Activated CD4-positive, alpha-beta T cell treated with anti-CD3 and anti-CD28 coated beads, Interleukin-2, amount 50 U/mL, for 16 hours (primary cell): ENCODE results near the gene CLEC2A.
"Not testable (repeated sequence)": the region's sequence is repeated elsewhere in the genome, so short reads cannot be mapped to it uniquely, and the experiment has no call there.

ENCODE experiments used
- DNase-seq: peaks from one replicate; pipeline ENCODE4 v3.0.0-alpha.2; 2020

The CLEC2A gene, protein sequence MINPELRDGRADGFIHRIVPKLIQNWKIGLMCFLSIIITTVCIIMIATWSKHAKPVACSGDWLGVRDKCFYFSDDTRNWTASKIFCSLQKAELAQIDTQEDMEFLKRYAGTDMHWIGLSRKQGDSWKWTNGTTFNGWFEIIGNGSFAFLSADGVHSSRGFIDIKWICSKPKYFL

DNA sequence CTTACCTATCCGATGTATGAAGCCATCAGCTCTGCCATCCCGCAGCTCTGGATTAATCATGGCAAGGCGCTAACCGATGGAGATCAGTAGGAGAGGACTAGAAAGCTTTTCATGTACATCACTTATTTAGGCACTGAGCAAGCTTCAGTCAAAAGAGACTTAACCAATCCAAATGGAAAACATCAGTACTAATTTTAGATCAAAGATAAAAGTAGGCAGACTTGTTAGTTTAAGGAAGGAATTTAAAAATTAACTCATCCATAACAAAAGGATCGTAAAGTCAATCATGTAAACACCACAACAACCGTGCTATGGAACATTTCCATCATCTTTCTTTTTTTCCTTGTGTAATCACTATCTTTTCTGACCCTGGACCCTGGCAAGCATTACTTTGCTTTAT, at the start of gene CLEC2A:
Gene CLEC2A, minus strand, starts transcription at position 101 of the 400 bp plus-strand sequence. Its CDS starts 41 bp downstream, at position 60.
- DNase-seq = no peak

DNA sequence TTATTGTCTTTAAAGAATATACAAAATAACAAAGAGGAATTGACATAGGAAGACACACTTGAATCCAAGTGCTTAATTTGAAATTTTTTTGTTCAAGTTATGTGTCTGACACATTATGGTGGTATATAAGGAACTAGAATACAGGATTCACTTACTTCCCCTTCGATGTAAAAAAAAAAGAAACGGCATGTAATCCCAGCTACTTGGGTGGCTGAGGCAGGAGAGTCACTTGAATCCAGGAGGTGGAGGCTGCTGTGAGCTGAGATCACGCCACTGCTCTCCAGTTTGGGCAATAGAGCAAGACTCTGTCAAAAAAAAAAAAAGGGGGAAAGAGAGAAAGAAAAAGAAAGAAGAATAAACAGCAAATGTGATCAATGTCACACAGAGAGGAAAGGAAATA, 48.0 kb upstream of the CLEC2A start:
- no peak for DNase-seq

DNA sequence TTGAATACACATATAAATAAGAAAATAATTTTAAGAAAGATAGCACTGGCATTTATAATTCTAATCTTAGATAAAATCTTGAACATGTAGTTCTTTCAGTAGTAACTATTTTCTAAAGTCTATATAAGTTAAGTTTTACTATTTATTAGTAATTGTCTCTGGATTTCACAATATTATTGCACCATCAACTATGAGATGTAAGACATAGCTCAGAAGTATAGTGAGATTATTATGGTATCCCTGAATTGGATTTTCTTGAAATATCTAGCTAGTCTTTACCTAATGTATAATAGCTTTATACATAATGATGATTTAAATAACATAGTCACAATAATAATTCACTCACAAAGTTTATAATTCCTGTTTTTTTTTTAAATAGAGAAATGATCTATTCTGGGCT, 45.7 kb upstream of the CLEC2A start:
- no peak for DNase-seq

DNA sequence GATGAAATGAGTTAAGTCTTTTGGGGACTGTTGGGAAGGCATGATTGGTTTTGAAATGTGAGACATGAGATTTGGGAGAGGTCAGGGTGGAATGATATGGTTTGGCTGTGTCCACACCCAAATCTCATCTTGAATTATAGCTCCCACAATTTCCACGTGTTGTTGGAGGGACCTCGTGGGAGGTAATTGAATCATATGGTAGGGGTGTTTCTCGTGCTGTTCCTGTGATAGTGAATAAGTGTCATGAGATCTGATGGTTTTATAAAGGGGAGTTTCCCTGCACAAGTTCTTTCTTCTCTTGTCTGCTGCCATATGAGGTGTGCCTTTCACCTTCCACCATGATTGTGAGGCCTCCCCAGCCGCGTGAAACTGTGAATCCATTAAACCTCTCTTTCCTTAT, 44.5 kb upstream of the CLEC2A start:
- DNase-seq = not testable (repeated sequence)

DNA sequence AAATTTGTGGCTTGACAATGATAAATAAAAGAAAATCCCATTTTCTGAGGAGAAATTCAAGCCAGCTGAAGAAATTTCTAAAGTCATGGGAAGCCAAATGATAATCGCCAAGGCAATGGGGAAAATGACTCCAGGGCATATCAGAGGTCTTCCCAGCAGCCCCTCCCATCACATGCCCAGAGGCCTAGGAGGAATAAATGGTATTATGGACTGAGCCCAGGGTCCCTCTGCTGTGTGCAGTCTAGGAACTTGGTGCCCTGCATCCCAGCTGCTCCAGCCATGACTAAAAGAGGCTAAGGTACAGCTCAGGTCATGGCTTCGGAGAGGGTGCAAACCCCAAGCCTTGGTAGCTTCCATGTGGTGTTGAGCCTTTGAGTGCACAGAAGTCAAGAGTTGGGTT, 43.4 kb upstream of the CLEC2A start:
- no peak for DNase-seq

DNA sequence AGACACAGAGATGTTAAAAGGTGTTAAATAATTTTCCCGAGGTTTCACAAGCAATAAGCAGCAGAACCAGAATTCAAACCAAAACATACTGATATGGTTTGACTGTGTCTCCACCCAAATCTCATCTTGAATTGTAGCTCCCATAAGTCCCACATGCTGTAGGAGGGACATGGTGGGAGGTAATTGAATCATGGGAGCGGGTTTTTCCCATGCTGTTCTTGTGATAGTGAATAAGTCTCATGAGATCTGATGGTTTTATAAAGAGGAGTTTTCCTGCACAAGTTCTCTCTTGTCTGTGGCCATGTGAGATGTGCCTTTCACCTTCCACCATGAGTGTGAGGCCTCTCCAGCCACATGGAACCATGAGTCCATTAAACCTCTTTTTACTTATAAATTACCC, 42.6 kb upstream of the CLEC2A start:
- not testable (repeated sequence) for DNase-seq

DNA sequence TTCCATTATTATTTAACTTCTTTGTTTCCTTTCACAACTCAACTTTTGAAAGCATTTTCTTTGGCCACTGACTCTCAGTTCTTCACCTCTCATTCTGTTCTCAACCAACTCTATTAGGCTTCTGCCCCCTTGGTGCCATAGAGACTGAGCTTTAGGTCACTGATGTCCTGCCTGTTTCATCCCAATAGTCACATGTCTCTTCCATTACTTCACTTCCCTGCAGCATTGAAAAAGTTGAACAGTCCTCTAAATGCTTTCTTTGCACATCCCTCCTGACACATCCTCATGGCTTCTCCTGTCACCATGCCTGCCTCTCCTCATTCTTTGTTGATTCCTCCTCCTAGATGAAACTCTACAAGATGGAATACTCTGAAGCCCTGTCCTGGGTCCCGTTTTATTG, 41.8 kb upstream of the CLEC2A start:
- DNase-seq = no peak

DNA sequence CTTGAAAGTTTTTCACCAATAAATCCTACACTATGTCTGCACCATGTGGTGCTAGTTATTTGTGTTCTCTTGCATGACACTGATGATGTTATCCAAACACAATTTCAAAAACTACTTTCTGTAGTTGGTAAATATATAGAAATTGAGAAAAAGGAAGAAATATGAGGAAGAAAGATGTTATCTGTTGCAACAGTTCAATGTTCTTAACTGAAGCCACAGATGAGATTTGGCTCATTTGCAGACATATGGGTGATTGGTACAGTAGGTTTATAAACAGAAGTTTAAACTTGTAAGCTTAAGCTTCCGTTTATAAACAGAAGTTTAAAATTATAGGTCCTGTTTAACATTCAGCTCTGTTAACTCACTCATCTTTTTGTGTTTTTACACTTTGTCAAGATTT, 39.0 kb upstream of the CLEC2A start, which contains the start of gene CLEC12A:
Gene CLEC12A, plus strand, starts transcription at position 229 of the 400 bp plus-strand sequence. CDS start 188 bp downstream, outside the sequence.
- DNase-seq = no peak

DNA sequence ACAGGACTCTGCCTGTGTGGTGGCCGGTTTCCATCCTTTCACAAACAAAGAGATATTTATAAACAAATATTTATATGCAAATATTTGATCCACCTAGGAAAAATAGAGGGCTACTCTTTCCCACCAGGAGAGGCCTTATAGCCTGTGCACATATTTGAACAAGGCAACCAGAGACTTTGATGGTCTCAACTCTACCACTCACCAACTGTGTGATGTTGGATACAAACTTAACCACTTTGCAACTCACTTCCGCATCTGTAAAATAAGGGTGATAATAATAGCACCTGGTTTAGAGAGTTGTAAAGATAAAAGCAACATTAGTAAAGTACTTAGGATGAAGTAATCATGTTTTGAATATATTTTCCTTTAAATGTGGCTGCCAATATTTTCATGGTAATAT, 37.5 kb upstream of the CLEC2A start:
- no peak for DNase-seq

DNA sequence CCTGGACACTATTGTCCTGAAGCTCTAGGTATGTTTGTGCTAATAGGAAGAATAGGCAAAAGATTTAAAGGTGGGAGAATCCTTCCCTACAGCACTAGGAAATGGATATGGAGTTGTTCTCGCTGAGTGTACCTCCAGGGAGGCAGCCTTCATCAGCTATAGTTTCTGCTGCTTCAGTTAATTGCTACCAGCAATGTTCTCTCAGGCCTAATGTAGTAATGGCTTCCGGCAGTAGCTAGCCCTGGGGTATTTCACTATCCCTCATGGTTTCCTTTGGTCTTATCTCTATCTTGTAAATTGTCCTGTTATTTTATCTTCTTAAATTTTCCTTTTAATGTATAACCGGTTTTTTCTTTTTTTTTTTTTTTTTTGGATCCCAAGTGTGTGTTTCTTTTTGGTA, 29.7 kb upstream of the CLEC2A start:
- DNase-seq = no peak

DNA sequence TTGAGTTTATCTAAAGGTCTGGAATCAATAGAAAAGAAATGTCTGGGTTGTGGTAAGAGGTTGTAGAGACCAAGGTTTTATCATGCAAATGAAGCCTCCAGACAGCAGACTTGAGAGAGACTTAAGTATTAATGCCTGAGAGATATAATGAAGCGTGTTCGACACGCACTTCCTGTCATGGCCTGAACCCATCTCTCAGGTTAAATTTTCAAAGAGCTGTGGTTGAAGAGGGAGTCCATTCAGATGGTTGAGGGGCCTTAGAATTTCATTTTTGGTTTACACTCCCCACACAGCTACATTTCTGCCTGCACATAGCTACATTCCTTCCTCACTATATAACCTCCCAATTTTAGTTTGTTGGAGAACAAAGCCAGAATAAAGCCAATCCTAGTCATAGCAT, 28.9 kb upstream of the CLEC2A start:
- DNase-seq = no peak

DNA sequence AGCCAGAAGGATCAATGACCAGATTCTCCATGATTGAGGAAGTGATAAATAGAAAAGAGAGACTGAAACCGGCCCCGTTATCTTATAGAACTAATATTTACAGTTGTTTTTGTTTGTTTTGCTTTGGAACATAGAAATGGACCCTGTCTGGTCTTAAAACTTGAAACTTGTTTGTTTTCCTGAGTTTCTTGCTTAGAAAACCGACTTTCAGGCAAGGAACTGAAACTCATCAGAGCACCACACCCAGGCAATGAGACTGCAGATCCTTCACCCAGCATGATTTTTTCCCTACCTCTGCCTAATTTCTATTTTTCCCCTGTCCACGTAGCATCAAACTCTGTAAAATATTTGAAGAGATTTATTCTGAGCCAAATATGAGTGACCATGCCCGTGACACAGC, 28.4 kb upstream of the CLEC2A start:
- no peak for DNase-seq

DNA sequence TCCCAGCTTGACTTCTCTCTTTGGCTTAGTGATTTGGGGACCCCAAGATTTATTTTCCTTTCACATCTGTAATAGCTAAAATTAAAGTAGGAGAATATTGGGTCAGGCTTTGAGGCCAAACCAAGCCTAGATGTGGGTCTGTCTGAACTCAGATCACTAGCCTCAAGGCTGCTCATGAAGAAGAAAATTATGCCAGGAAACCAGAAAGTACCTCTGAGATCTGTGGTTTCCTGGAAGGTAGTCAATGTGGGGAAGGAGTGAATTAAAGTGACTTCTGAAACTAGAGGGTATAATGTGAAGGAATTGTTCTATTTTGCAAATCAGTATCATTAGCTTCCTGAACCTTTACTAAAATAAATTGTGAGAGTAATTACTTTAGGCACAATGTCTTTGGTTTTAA, 25.7 kb upstream of the CLEC2A start:
- peak; percentile 33 for DNase-seq

DNA sequence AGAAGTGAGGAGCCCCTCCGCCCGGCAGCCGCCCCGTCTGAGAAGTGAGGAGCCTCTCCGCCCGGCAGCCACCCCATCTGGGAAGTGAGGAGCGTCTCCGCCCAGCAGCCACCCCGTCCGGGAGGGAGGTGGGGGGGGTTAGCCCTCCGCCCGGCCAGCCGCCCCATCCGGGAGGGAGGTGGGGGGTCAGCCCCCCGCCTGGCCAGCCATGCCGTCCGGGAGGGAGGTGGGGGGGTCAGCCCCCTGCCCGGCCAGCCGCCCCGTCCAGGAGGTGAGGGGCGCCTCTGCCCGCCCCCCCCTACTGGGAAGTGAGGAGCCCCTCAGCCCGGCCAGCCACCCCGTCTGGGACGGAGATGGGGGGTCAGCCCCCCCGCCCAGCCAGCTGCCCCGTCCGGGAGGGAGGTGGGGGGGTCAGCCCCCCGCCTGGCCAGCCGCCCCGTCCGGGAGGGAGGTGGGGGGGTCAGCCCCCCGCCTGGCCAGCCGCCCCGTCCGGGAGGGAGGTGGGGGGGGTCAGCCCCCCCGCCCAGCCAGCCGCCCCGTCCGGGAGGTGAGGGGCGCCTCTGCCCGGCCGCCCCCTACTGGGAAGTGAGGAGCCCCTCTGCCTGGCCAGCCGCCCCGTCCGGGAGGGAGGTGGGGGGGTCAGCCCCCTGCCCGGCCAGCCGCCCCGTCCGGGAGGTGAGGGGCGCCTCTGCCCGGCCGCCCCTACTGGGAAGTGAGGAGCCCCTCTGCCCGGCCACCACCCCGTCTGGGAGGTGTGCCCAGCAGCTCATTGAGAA, 21.0 kb upstream of the CLEC2A start:
- not testable (repeated sequence) for DNase-seq

DNA sequence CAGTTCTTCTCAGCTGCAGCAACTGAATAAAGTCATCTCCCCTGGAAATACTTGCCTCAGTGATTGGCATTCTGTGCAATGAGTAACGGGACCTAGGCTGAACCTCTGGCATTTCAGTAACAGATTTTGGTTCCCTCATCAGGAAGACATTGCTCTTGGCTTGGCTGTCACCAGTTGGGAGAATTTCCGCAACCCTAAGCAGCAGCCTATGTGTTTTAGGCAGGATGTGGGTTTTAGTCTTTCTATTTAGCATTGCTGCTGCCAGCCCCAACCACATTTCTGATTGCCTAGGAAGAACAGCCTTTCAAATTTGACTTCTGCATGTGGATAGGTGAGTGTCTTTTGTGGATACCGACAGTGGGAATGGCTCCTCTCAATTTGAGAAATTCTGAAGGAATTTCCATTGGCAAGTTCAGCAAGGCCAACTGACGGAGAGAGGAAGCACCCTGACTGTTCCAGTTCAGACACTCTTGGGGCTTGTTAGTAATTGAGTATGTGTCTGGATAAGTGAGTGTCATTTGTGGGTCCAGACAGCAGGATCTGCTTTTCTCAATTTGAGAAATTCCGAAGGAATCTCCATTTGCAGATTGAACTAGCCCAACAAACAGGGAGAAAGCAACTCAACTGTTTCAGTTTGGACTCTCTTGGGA, 19.0 kb upstream of the CLEC2A start:
- DNase-seq = peak; percentile 57

DNA sequence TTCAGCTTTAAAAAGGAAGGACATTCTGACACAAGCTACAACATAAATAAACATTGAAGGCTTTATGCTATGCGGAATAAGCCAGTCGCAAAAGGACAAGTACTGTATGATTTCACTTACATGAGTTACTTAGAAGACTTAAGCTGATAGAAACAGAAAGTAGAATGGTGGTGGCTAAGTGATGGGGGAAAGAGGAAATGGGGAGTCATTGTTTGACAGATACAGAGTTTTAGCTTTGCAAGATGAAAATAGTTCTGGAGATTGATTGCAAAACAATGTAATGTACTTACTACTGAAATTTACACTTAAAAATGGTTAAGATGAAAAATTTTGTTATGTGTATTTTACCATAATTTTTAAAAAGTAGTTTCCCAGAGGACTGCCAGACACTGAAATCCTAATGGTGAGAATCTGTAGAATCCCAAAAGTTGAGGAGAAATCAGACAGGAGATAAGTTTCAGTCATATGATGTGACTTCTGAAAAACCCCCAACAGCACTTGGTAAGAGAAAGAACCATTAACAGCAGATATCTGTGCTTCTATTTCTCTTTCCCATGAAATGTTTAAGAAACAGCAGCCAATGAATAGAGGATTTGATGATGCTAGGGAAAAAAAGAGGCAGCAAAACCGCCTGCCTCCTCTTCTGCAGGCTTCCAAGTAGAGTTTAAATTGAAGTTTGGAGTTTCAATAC, 16.6 kb upstream of the CLEC2A start:
- peak; percentile 79 for DNase-seq

DNA sequence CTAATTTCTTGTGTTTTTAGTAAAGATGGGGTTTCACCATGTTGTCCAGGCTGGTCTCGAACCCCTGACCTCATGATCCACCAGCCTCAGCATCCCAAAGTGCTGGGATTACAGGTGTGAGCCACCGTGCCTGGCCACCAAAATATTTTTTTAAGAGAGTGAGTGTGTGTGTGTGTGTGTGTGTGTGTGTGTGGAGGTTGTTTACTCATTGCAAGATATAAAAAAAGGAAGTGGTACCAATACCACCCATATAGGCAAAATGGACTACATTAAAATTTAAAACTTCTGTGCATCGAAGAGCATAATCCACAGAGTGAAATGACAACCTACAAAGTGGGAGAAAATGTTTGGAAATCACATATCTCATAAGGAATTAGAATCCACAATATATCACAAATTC, 15.5 kb upstream of the CLEC2A start:
- no peak for DNase-seq

DNA sequence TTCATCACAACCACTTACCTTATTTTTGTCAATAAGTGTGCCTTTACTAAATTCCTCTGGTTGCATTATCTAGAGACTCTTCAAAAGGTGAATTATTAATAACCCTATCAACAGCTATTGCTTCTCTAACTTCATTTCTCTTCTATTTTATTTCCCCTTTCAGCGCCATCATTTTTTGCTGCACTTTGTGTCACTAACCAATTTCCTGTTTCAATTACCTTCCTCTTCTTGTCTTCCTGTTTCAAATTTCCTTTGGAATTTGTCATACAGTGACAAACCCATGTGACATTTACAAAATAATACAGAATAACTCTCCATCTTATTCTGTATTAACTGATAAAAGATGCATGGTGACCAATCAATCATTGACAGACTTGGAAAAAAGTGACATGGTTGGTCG, 12.2 kb upstream of the CLEC2A start:
- DNase-seq = no peak

DNA sequence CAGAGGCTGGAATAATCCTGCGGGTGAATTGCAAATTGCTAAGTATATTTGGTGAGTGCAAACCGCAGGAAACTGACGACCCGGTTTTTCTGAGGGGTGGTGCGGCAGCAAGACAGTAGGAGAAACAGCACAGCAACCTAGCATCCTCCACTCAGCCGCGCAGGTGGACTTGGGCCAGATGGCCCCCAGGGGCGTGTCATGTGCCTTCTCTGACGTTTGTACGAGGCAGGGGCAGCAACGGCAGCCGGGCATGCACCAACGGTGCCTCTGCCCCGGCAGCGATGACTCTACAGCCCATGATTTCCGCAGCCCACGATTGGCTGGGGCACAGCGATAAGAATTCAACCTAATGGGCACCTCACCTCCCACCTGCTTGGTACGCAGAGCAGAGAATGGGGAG, 11.1 kb upstream of the CLEC2A start:
- no peak for DNase-seq

DNA sequence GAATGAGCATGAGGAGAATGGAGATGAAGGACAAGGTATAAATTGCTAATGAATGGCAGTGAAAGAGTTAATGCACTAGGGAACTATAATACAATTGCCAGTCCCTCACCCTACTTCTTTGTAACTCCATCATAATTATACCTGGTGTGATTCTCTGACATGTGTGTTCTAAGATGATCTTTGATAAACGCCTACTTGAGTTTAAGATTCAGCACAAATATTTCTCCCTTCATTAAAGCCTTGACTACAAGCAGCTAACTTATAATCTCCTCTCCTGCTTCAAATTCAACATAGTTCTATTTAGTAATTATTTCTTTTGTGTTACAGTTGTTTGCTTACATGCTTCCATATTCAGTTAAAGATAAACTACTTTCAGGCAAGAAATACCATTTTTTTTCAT, 9.7 kb upstream of the CLEC2A start:
- DNase-seq = no peak

DNA sequence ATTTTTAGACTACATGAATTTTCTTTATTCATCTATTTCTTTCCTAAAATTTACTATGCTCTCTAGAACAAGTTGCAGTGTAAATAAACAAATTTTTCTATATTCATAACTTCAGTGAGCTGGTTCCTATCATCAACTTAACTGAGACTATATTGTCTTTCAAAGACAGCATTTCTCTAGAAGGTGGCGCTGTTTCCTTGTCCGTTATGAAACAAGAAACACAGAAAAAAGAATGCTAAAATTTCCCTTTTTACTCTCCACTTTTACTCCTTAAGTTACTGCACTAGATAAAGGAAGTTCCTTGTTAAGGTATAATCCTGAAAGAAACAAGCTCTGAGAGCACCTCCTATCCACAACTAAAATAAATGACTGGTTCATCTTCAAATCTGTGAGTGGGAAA, 8.2 kb upstream of the CLEC2A start:
- DNase-seq = no peak

DNA sequence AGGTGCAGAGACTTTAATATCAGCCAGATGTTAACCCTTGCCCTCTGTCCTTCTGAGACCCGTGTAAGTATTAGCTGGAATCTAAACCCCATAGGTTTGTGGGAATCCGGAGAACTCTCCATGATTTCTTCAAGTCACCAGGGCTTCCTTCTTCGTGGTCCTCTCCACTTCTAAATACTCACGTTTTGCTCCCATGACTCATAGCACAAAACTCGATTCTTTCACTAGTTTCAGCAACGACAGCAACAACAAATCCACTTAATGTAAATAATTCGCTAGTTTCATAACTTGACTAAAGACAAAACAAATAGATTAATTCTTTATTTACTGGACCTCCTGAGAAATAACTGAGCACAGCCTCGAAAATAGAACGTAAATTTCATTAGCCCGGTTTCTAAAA, 4.4 kb upstream of the CLEC2A start:
- DNase-seq = no peak

DNA sequence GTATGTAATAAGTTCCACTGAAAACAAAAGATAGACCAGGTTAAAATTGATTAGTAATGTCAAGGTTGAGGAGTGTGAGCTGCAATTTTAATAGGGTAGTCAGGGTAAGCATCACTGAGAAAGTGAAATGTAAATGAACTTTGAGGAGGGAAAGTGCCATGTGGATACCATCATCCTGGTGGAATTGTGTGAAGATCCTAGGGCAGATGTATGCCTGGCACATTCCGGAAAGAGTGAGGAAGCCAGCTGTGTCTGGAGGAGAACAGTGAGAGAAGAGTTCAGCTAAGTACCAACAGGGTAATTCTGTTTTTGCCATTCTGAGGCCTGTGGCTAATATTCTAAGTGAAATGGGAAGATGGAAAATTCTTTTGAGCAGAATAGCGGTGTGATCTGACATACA, 2.9 kb upstream of the CLEC2A start:
- DNase-seq = no peak

DNA sequence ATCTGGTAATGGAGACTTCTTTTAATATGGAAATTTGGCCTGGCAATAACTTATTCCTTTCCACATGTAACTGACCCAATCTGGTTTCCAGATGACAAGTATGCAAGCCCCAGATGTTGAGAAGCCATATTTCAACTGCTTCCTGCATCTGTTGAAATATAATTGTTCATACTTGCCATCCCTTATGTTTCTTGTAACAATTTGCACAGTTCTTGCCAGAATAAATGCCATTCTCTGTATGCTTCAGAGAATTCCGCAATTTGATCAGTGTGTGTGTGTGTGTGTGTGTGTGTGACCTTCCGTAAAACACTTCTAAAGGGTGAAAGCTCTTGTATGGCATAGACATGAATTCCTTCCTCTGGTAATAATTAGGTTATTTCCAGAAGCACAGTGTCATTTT, 1.8 kb upstream of the CLEC2A start:
- DNase-seq = no peak
